Endothelial cell of umbilical vein (primary cell): ENCODE results near the gene ADIG.

Experiments used
- CTCF ChIP-seq, 2 donors: IDR thresholded peaks; 1 replicate in 1 of 2; 2 replicates in 1 of 2; pipeline ENCODE4 v1.5.1; 2011; ENCODE audit warnings: low read length in 2 of 2, mild to moderate bottlenecking in 2 of 2, moderate library complexity in 2 of 2, control low read depth in 1 of 2, inconsistent platforms in 1 of 2, low read depth in 1 of 2; ENCODE audit not compliant: insufficient read depth in 1 of 2; ENCODE audit errors: extremely low read depth in 1 of 2
- JUN ChIP-seq: IDR thresholded peaks from 2 replicates; pipeline ENCODE4 v1.6.1; 2011; ENCODE audit warnings: borderline replicate concordance, low read depth; ENCODE audit not compliant: insufficient read length, insufficient read depth
- POLR2A ChIP-seq: IDR thresholded peaks from 2 replicates; pipeline ENCODE4 v1.6.1; 2012; ENCODE audit warnings: low read depth, mild to moderate bottlenecking, control low read depth, low read length

- TF ChIP-seq CTCF (IDR thresholded peaks at IDR 0.05; ENCODE audit: extremely low read depth in 1 of 2, insufficient read depth in 1 of 2, low read depth in 1 of 2, low read length in 2 of 2) (no peak), POLR2A (no peak), JUN (no peak)
These were observed 2.3 kb downstream of the ADIG start for GRCh38 chr20:38583306-38583705.
